SJCRH30 (cell line): ENCODE data around the gene NR1D1. TPM values are rescaled to one million over a fixed set of nuclear protein-coding genes. Genes with fewer than 3 reads are reported as not detected.
A peak's percentile ranks its signal among the peaks of the same experiment; 100 is the strongest.
"Not testable (repeated sequence)": the region's sequence is repeated elsewhere in the genome, so short reads cannot be mapped to it uniquely, and the experiment has no call there.

ENCODE experiments used
- DNase-seq, 2 experiments: peaks; one replicate each; pipeline ENCODE4 v3.0.0-alpha.2; 2015 to 2020
- H3K27ac ChIP-seq: fragments of 250-450 bp; sonication (Bioruptor Pico); 2 replicates; pipeline ENCODE4 v1.5.1; 2020; ENCODE audit warnings: mild to moderate bottlenecking, moderate library complexity
- H3K27me3 ChIP-seq: fragments of 250-450 bp; sonication (Bioruptor Pico); 2 replicates; pipeline ENCODE4 v1.5.1; 2020; ENCODE audit warnings: mild to moderate bottlenecking, moderate library complexity
- H3K36me3 ChIP-seq: fragments of 250-450 bp; sonication (Bioruptor Pico); 2 replicates; pipeline ENCODE4 v1.5.1; 2020; ENCODE audit warnings: mild to moderate bottlenecking, moderate library complexity
- H3K4me1 ChIP-seq: fragments of 250-450 bp; sonication (Bioruptor Pico); 2 replicates; pipeline ENCODE4 v1.5.1; 2020; ENCODE audit warnings: mild to moderate bottlenecking, moderate library complexity
- H3K4me3 ChIP-seq: fragments of 250-450 bp; sonication (Bioruptor Pico); 2 replicates; pipeline ENCODE4 v1.5.1; 2020; ENCODE audit warnings: mild to moderate bottlenecking, moderate library complexity
- H3K9me3 ChIP-seq: fragments of 250-450 bp; sonication (Bioruptor Pico); replicated peaks from 2 replicates; pipeline ENCODE4 v1.5.1; 2020; ENCODE audit warnings: mild to moderate bottlenecking, moderate library complexity
- total RNA-seq: library from RNA; depleted of rRNA; stranded (reverse); fragments of >200 nt; shearing (Covaris generic); gene quantifications from 2 replicates; pipeline ENCODE4 v1.2.3, GENCODE V29; 2014; rRNA removed

The NR1D1 gene
- 1.0 and 1.4 TPM in 2 replicates for total RNA-seq

DNA sequence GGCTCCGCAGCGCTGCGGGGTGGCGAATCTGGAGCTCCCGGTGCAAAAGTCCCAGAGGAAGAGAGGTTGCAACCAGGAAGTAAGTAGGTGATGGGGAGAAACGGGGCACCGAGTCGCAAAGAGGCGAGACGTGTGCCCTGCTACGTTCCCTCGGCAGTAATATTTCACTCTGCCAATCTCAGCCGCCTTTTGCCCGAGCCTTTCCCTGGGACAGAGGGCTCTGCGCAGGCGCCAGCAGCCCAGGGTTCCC is at the start of gene NR1D1:
NR1D1 (minus strand) TSS at position 171 of the 250 bp plus-strand sequence. CDS start 495 bp downstream, outside the sequence.
- H3K27ac ChIP-seq = peak within 1 kb of the TSS; percentile 72
- H3K4me3 ChIP-seq = peak within 1 kb of the TSS; percentile 56
- H3K9me3 ChIP-seq = no peaks in the 10 kb centered on the region
- H3K27me3 ChIP-seq = no peaks in the 10 kb centered on the region
- DNase-seq = no peak
- H3K36me3 ChIP-seq = no peaks in the 10 kb centered on the region
- peaks cover 20% of the 10 kb centered on the region for H3K4me1 ChIP-seq

DNA sequence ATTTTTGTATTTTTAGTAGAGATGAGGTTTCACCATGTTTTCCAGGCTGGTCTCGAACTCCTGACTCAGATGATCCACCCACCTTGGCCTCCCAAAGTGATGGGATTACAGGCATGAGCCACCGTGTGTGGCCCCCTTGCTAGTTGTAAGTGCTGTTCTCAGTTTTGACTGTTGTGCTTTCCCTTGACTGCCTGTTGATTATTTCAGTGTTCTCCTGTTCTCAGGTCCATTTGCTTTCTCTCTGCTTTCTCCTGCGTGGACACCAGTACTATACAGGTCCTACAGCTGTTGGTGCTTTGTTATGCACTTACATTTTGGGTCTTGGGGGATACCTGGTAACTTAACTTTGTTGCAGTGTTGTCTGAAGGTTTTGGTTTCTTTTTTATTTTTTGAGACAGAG is 48.1 kb upstream of the NR1D1 start:
- Histone ChIP-seq H3K27me3 (no peaks in the 10 kb centered on the region), H3K4me1 (no peaks in the 10 kb centered on the region), H3K36me3 (peaks cover 56% of the 10 kb centered on the region), H3K27ac (no peak overlapping the region), H3K4me3 (no peak overlapping the region), H3K9me3 (no peaks in the 10 kb centered on the region)
- DNase-seq = no peak

DNA sequence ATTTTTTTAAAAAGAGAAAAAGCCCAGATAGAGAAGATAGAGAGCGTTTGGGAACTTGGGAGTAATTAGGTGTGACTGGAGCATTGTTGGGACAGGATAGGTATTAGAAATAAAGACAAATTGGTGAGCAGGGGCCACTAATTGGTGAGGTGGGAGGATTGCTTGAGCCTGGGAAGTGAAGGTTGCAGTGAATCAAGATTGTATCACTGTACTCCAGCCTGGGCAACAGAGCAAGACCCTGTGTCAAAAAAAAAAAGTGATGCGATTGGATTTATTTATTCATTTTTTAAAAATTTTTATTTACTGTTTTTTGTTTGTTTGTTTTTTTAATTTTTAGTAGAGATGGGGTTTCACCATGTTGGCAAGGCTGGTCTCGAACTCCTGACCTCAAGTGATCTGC is 45.1 kb upstream of the NR1D1 start:
- Histone ChIP-seq H3K4me3 (no peak overlapping the region), H3K27ac (no peak overlapping the region), H3K4me1 (peaks cover 6% of the 10 kb centered on the region), H3K9me3 (no peaks in the 10 kb centered on the region), H3K27me3 (no peaks in the 10 kb centered on the region), H3K36me3 (peaks cover 58% of the 10 kb centered on the region)
- no peak for DNase-seq

DNA sequence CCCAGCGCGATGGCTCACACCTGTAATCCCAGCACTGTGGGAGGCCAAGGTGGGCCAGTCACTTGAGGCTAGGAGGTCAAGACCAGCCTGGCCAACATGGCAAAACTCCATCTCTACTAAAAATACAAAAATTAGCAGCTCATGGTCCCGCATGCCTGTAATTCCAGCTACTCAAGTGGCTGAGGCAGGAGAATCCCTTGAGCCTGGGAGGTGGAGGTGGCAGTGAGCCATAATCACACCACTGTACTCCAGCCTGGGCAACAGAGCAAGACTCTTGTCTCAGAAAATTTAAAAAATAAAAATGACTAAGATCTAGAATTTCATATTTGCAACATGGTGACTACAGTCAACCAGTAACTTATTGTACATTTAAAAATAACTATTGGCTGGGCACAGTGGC is 42.8 kb upstream of the NR1D1 start:
- not testable (repeated sequence) for H3K4me3 ChIP-seq, H3K9me3 ChIP-seq
- peaks cover 39% of the 10 kb centered on the region for H3K36me3 ChIP-seq

DNA sequence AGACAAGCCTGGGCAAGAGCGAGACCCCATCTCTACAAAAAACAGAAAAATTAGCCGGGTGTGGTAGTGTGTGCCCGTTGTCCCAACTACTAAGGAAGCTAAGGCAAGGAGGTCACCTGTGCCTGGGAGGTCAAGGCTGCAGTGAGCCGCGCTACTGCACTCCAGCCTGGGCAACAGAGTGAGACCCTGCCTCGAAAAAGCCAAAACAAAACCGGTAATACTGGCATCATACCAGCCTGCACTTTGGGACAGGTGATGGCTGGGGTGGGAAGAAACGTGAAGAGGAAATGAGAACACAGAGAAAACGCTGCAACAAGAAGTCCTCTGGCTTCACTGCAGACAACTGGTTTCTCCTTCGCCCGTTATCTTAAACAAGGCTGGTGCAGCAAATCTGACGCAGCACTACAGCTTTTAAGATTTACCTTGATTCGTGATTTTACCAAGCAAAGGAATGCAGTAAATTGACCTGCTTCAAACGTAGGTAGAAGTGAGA is 39.2 kb upstream of the NR1D1 start:
- Histone ChIP-seq H3K4me3 (peak overlapping the region; percentile 98), H3K36me3 (peaks cover 46% of the 10 kb centered on the region), H3K27ac (peak overlapping the region; percentile 93; the same call in 1 of the 2 replicates), H3K27me3 (no peaks in the 10 kb centered on the region), H3K9me3 (no peaks in the 10 kb centered on the region), H3K4me1 (peaks cover 6% of the 10 kb centered on the region)
- peak in 1 of 2 experiments; percentile 10 for DNase-seq

More for the DNA sequence above, 42.8 kb upstream of the NR1D1 start:
- not testable (repeated sequence) for H3K27me3 ChIP-seq, H3K4me1 ChIP-seq, DNase-seq, H3K27ac ChIP-seq

DNA sequence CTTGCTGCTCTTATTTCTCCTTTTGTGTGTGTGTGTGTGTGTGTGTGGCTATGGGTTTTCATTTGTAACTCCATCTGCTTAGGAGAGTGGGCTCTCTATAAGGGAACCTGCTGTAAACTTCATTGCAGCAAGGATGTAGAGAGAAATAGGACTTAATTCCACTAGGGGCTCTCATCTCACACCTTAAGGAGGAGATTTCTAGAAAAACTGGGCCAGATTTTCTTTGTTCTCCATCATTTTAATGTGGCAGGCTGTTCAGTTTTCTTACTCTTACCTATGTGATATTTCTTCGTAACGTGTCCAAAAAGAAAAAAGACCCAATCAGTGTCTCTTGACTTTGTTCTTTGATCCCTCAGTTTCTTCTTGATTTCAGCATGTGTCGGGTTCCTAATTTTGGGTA is 35.4 kb upstream of the NR1D1 start:
- H3K4me3 ChIP-seq = no peak overlapping the region

DNA sequence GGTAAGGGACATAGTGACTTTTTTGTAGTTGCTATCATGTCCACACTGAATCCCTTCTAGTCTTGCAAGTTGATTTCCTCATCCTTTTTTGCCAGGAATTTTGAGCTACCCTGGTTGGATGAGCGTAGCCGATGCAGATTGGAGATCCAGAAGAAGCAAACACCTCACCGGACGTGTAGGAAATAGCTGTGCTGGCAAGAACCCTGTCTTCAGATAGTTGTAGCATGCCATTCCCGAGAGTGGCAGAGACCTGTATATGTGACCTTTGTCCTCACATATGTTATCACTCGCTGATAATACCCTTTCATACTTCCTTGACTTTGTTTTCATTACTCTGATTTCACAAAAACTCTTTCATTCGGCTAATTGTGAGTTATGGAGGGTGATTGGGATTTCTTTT is 33.8 kb upstream of the NR1D1 start:
- Histone ChIP-seq H3K9me3 (no peaks in the 10 kb centered on the region), H3K36me3 (peaks cover 79% of the 10 kb centered on the region), H3K4me3 (no peak overlapping the region), H3K27me3 (no peaks in the 10 kb centered on the region), H3K4me1 (no peaks in the 10 kb centered on the region), H3K27ac (no peak overlapping the region)
- no peak for DNase-seq

More for the DNA sequence above, 35.4 kb upstream of the NR1D1 start:
- Histone ChIP-seq H3K36me3 (peaks cover 63% of the 10 kb centered on the region), H3K4me1 (no peaks in the 10 kb centered on the region), H3K9me3 (no peaks in the 10 kb centered on the region), H3K27me3 (no peaks in the 10 kb centered on the region), H3K27ac (no peak overlapping the region)
- DNase-seq = no peak

DNA sequence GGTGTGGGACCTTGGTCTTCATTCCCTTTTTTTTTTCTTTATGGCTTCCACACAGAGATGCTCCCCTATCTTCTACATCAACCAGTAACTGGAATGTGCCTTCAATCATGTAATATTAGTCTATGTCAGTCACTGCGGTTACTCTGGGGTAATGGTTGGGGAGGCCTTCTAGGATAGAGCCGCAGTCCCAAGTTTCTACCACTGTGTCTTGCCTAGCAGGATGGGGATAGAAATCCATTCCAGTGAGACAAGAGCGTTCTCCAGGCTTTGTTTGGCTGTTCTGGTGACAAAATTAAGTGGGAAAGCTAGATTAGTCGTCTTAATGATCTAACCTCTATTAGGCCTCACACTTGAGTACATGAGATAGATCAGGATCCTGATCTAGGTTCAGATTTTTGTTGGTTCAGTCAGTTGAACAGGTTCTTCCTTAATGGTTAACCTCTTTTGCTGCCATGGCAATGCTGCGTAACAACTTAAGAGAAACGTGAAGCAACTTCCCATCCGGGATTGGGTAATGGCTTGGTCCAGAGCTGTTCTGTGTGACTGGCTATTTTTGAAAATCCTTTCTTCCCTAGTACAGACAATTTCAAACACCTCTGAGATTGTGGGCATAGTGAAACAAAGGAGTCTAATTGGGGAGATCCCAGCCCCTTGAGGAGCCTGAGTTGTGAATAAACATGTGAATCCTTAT is 30.1 kb upstream of the NR1D1 start:
- no peak overlapping the region for H3K4me3 ChIP-seq
- no peaks in the 10 kb centered on the region for H3K4me1 ChIP-seq
- H3K36me3 ChIP-seq = peaks cover 90% of the 10 kb centered on the region
- no peaks in the 10 kb centered on the region for H3K9me3 ChIP-seq
- no peak overlapping the region for H3K27ac ChIP-seq
- DNase-seq = no peak
- no peaks in the 10 kb centered on the region for H3K27me3 ChIP-seq

DNA sequence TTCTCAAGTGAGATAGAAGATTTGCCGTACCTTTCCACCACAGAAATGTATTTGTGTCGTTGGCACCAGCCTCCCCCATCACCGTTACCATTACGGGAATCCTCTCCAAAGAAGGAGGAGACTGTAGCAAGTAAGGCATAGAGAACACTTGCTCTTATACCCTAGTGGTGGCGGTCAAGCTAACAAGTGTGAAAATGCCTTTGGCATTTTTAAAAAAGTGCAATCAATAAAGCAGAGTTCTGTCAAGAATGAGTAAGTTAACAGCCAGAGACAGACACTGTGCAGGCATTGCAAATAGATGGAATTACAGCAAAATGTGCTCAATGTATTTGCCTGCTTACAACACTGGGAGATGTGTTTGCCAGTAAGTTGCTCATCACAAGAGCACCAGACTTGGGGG is 29.1 kb upstream of the NR1D1 start:
- peaks cover 85% of the 10 kb centered on the region for H3K36me3 ChIP-seq
- H3K4me1 ChIP-seq = no peaks in the 10 kb centered on the region; the same call in 1 of the 2 replicates
- H3K27ac ChIP-seq = no peak overlapping the region
- no peaks in the 10 kb centered on the region for H3K9me3 ChIP-seq
- DNase-seq = no peak
- H3K27me3 ChIP-seq = no peaks in the 10 kb centered on the region
- no peak overlapping the region for H3K4me3 ChIP-seq

DNA sequence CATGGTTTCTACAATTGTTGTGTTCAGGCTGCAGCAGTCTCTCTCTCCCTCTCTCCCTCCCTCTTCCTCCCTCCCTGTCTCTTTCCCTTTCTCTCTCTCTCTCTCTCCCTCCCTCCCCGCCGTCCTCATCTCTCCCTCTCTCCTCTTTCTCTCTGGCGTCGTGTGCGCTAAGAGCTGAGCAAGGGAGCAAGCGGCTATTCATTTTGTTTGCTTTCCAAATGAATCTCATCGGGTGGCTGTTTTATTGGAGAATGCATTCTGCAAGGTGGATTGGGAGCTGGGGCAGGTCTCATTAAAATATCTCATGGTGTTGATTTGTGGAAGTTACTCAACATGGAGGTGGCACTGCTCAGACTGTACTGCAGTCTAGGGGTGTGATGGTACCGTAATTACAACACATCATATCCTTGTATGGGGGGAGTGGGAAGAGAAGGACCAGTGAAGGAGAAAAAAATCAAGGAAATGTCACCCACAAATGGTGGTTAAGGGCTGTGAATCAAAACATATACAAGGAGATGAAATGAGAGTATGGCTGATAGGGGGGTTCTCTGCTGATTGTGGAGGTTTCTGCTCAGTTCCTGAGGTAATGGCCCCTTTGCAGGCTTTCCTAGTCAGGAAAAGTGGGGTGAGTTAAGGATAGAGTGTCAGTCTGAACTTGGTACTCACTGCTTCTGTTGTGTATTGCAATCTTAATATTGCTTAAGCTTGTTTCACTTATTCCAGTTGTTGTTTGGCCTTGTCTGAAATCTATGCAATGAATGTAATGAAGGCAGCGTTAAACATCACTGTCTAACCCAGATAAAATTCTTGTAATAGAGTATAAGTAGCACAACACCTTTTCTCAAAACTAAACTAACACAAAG is 24.1 kb upstream of the NR1D1 start:
- no peak for DNase-seq
- peaks cover 35% of the 10 kb centered on the region for H3K36me3 ChIP-seq
- no peak overlapping the region for H3K27ac ChIP-seq
- H3K4me3 ChIP-seq = peak overlapping the region; percentile 100
- H3K4me1 ChIP-seq = no peaks in the 10 kb centered on the region; the same call in 1 of the 2 replicates
- H3K27me3 ChIP-seq = no peaks in the 10 kb centered on the region
- no peaks in the 10 kb centered on the region for H3K9me3 ChIP-seq

DNA sequence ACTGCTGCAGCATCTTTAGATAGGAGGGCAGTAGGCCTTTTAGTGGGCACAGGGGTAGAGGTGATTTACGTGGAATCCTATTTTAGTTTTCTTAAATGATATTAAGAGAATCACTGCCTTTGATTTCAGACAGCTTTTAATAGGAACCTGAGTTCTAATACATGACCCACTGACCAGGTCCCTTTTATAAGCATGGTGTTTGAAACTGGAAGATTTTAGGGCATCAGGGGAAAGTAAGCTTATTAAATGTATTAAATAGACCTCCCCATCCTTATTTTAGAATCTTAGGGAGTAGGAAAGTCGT is 23.4 kb upstream of the NR1D1 start:
- Histone ChIP-seq H3K36me3 (peaks cover 28% of the 10 kb centered on the region), H3K27me3 (no peaks in the 10 kb centered on the region), H3K9me3 (no peaks in the 10 kb centered on the region), H3K27ac (no peak overlapping the region), H3K4me1 (no peaks in the 10 kb centered on the region; the same call in 1 of the 2 replicates), H3K4me3 (peak overlapping the region; percentile 100)
- no peak for DNase-seq

DNA sequence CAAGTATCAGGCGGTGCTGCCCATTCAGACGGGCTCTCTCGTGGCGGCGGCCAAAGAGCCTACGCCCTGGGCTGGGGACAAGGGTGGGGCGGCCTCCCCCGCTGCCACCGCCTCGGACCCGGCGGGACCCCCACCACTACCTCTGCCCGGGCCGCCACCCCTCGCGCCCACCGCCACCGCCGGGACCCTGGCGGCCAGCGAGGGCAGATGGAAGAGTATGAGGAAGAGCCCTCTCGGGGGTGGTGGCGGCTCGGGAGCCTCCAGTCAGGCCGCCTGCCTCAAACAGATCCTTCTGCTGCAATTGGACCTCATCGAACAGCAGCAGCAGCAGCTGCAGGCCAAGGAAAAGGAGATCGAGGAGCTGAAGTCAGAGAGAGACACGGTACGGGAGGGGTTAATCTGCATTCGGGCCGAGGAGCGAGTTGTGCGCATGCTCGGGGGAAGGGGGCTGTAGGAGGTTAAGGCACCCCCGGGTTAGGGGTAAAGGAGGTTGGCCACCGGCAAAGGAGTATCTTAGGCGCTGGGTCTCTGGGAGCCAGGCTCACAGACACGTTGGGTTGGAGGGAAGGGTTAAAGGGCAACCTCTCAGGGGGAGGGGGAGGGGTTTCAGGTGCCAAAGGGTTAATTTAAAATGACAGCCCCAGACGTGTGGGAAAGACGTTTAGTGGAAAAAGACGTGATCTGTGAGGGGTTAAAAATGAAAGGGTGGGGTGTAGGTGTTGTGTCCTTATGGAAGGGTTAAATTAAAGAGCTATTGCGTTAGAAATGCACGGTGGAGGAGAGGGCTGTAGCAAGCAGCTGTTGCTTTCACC is 22.8 kb upstream of the NR1D1 start:
- H3K4me3 ChIP-seq = peak overlapping the region; percentile 100
- H3K27ac ChIP-seq = peak overlapping the region; percentile 77
- peak; percentile 64 to 80 for DNase-seq
- H3K36me3 ChIP-seq = peaks cover 25% of the 10 kb centered on the region
- no peaks in the 10 kb centered on the region for H3K27me3 ChIP-seq
- no peaks in the 10 kb centered on the region; the same call in 1 of the 2 replicates for H3K4me1 ChIP-seq
- no peaks in the 10 kb centered on the region for H3K9me3 ChIP-seq

DNA sequence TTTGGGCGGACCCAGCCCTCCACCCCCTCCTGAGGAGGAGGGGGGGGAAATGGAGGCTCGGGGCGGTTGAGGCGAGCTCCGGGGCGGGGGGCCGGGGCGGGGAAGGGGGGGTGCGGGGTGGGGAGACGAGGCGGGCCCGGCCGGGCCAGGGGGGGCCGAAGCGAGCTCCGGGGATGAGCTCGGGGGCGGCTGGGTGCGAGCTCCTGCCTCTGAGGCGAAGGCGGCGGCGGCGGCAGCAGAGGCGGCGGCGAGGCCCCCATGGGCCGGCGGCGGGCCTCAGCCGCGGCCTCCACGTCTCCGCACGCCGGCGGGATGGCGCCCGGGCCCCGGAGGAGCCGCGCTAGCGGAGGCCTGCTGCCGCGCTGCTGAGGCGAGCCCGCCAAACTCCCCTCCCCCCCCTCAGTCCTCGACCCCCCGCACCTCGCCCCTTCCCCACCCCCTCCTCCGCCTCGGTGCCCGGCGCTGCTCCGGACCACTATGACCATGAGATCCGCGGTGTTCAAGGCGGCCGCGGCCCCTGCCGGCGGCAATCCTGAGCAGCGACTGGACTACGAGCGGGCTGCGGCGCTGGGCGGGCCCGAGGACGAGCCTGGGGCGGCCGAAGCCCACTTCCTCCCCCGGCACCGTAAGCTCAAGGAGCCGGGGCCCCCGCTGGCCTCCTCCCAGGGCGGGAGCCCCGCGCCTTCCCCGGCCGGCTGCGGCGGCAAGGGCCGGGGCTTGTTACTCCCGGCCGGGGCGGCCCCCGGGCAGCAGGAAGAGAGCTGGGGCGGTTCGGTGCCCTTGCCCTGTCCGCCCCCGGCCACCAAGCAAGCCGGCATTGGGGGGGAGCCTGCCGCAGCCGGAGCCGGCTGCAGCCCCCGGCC is 22.0 kb upstream of the NR1D1 start:
- peak overlapping the region; percentile 100 for H3K4me3 ChIP-seq
- H3K27me3 ChIP-seq = no peaks in the 10 kb centered on the region
- H3K36me3 ChIP-seq = peaks cover 17% of the 10 kb centered on the region
- H3K4me1 ChIP-seq = no peaks in the 10 kb centered on the region; the same call in 1 of the 2 replicates
- H3K27ac ChIP-seq = peak overlapping the region; percentile 89
- no peaks in the 10 kb centered on the region for H3K9me3 ChIP-seq
- DNase-seq = peak; percentile 36 to 49
